ENCODE data around the gene TRABD2B. TPM values are rescaled to one million over a fixed set of nuclear protein-coding genes. Genes with fewer than 3 reads are reported as not detected.

The TRABD2B gene
- total RNA-seq, result under 0.01 TPM in 2 replicates

- Histone ChIP-seq H3K4me3 (ENCODE audit: insufficient read depth, low read length) (peak within 1 kb of the TSS; percentile 58), H3K27me3 (ENCODE audit: insufficient read depth, low read length) (peaks cover 54% of the 10 kb centered on the region), H3K4me1 (ENCODE audit: insufficient read depth, low read length) (peaks cover 3% of the 10 kb centered on the region), H2AFZ (ENCODE audit: low read length) (no peak within 1 kb of the TSS), H3K9me3 (ENCODE audit: low read depth, low read length) (no peaks in the 10 kb centered on the region), H4K20me1 (ENCODE audit: insufficient read depth, low read length) (no peaks in the 10 kb centered on the region), H3K36me3 (ENCODE audit: insufficient read depth, low read length) (no peaks in the 10 kb centered on the region), H3K4me2 (ENCODE audit: insufficient read depth, low read length) (peak within 1 kb of the TSS; percentile 72), H3K27ac (ENCODE audit: low read depth, low read length) (no peak within 1 kb of the TSS), H3K79me2 (ENCODE audit: insufficient read depth, low read length) (no peaks in the 10 kb centered on the region)
- peak; percentile 71 for TF ChIP-seq CTCF (IDR thresholded peaks at IDR 0.05; ENCODE audit: extremely low read depth, low read depth, low read length)
- peak; percentile 100 for DNase-seq (ENCODE audit: insufficient read length, low spot score, missing footprints)
Measured at GRCh38 chr1:47997289-47998200, at the start of gene TRABD2B. TRABD2B (minus strand) TSS chr1:47997385.

DNA sequence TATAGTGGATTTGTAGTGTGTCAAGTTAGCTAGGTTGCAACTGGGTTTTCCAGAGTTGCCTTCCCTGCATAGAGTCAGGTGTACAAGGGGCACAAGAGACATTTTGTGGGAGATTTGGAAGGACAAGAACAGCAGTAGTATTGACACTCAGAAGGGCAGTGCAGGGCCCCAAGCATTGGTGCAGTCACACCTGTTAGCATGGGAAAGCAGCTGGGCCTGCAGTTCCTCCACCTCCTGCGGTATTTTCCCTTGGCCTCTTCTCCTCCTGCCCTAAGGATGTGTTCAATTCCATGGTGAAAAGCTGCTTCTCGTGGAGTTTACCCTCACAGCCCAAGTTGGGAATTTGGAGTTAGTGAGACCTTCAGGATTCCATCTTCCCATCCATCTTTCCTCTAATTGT lies 47.1 kb upstream of the TRABD2B start:
- Histone ChIP-seq H3K4me1 (ENCODE audit: insufficient read depth, low read length) (peaks cover 29% of the 10 kb centered on the region), H4K20me1 (ENCODE audit: insufficient read depth, low read length) (no peaks in the 10 kb centered on the region), H3K4me2 (ENCODE audit: insufficient read depth, low read length) (no peak overlapping the region), H3K36me3 (ENCODE audit: insufficient read depth, low read length) (no peaks in the 10 kb centered on the region), H3K9me3 (ENCODE audit: low read depth, low read length) (no peaks in the 10 kb centered on the region), H3K27ac (ENCODE audit: low read depth, low read length) (no peak overlapping the region), H3K27me3 (ENCODE audit: insufficient read depth, low read length) (peaks cover 6% of the 10 kb centered on the region), H3K4me3 (ENCODE audit: insufficient read depth, low read length) (no peak overlapping the region), H2AFZ (ENCODE audit: low read length) (no peak overlapping the region), H3K79me2 (ENCODE audit: insufficient read depth, low read length) (no peaks in the 10 kb centered on the region)
- no peak for DNase-seq (ENCODE audit: insufficient read length, low spot score, missing footprints)
- TF ChIP-seq CTCF (IDR thresholded peaks at IDR 0.05; ENCODE audit: extremely low read depth, low read depth, low read length), result no peak

- Histone ChIP-seq H2AFZ (ENCODE audit: low read length) (no peak overlapping the region), H3K27ac (ENCODE audit: low read depth, low read length) (no peak overlapping the region), H3K27me3 (ENCODE audit: insufficient read depth, low read length) (peaks cover 6% of the 10 kb centered on the region), H3K4me2 (ENCODE audit: insufficient read depth, low read length) (no peak overlapping the region), H3K36me3 (ENCODE audit: insufficient read depth, low read length) (no peaks in the 10 kb centered on the region), H3K9me3 (ENCODE audit: low read depth, low read length) (no peaks in the 10 kb centered on the region), H3K79me2 (ENCODE audit: insufficient read depth, low read length) (no peaks in the 10 kb centered on the region), H4K20me1 (ENCODE audit: insufficient read depth, low read length) (no peaks in the 10 kb centered on the region), H3K4me3 (ENCODE audit: insufficient read depth, low read length) (no peak overlapping the region), H3K4me1 (ENCODE audit: insufficient read depth, low read length) (peaks cover 32% of the 10 kb centered on the region)
- DNase-seq (ENCODE audit: insufficient read length, low spot score, missing footprints), result no peak
- TF ChIP-seq CTCF (IDR thresholded peaks at IDR 0.05; ENCODE audit: extremely low read depth, low read depth, low read length), result no peak
Measured at GRCh38 chr1:48043622-48044021, 46.4 kb upstream of the TRABD2B start.

DNA sequence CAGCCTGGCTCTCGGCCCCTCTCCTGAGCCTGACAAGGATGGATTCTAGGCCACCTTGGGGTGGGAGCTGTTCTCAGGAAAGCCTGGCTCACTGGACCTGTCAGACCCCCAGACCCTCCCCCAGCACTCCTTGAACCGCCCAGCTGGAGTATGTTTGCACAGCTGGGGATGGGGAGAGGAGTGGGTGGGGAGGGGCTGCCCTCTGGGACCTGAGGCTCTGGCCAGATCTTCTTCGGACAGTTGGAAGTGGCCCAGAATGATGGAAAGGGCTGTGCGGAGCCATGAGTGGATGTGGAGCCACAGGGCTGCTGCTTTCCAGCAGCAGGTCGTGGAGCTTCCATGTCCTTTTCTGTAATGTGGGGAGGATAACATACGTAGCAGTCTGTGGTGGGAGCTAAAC lies 43.0 kb upstream of the TRABD2B start:
- H3K4me1 ChIP-seq (ENCODE audit: insufficient read depth, low read length), result peaks cover 13% of the 10 kb centered on the region
- no peaks in the 10 kb centered on the region for H3K9me3 ChIP-seq (ENCODE audit: low read depth, low read length)
- no peak overlapping the region for H3K4me2 ChIP-seq (ENCODE audit: insufficient read depth, low read length)
- no peaks in the 10 kb centered on the region for H3K36me3 ChIP-seq (ENCODE audit: insufficient read depth, low read length)
- TF ChIP-seq CTCF (IDR thresholded peaks at IDR 0.05; ENCODE audit: extremely low read depth, low read depth, low read length), result no peak
- H3K27ac ChIP-seq (ENCODE audit: low read depth, low read length), result no peak overlapping the region
- DNase-seq (ENCODE audit: insufficient read length, low spot score, missing footprints), result no peak
- no peak overlapping the region for H2AFZ ChIP-seq (ENCODE audit: low read length)
- H3K27me3 ChIP-seq (ENCODE audit: insufficient read depth, low read length), result peaks cover 6% of the 10 kb centered on the region
- no peak overlapping the region for H3K4me3 ChIP-seq (ENCODE audit: insufficient read depth, low read length)
- H3K79me2 ChIP-seq (ENCODE audit: insufficient read depth, low read length), result no peaks in the 10 kb centered on the region
- peaks cover 3% of the 10 kb centered on the region for H4K20me1 ChIP-seq (ENCODE audit: insufficient read depth, low read length)

All from osteoblast (primary cell).